Prostate gland (tissue), 2 donors: Measurements from ENCODE around the gene PHOX2B. TPM values are rescaled to one million over a fixed set of nuclear protein-coding genes. Genes with fewer than 3 reads are reported as not detected.

ENCODE experiments used
- DNase-seq: peaks from one replicate; pipeline ENCODE4 v3.0.0-alpha.2; 2019; ENCODE audit warnings: low spot score
- H3K27ac ChIP-seq, 2 donors: fragments of 200-600 bp; sonication (generic); 2 replicates each; pipeline ENCODE4 v1.5.1; 2017 to 2019
- H3K27me3 ChIP-seq: fragments of 200-600 bp; sonication (generic); replicated peaks from 2 replicates; pipeline ENCODE4 v1.5.1; 2019; ENCODE audit not compliant: insufficient read depth
- H3K36me3 ChIP-seq, 2 donors: fragments of 200-600 bp; sonication (generic); 1 replicate in 1 of 2; 2 replicates in 1 of 2; pipeline versions ENCODE4 v1.5.1 to v1.8.1; 2017 to 2019
- H3K4me1 ChIP-seq: fragments of 200-600 bp; sonication (generic); replicated peaks from 2 replicates; pipeline ENCODE4 v1.5.1; 2019
- H3K4me3 ChIP-seq, 2 donors: fragments of 200-600 bp; sonication (generic); 2 replicates each; pipeline ENCODE4 v1.5.1; 2017 to 2019
- H3K9me3 ChIP-seq: fragments of 200-600 bp; sonication (generic); 2 replicates; pipeline ENCODE4 v1.5.1; 2017
- CTCF ChIP-seq, 4 experiments: fragments of 200-600 bp in 2 of 4; fragments of 450-650 bp in 2 of 4; sonication (generic) in 2 of 4; IDR thresholded peaks; 1 replicate in 3 of 4; 2 replicates in 1 of 4; pipeline ENCODE4 v1.5.1; 2016 to 2019; ENCODE audit warnings: antibody characterized with exemption in 4 of 4, mild to moderate bottlenecking in 2 of 4, moderate library complexity in 2 of 4
- POLR2A ChIP-seq: fragments of 450-650 bp; IDR thresholded peaks from one replicate; pipeline ENCODE4 v1.6.1; 2016; ENCODE audit warnings: antibody characterized with exemption, mild to moderate bottlenecking
- POLR2AphosphoS5 ChIP-seq: sonication (generic); formaldehyde crosslinking; IDR thresholded peaks from one replicate; pipeline ENCODE4 v1.6.1; 2017; ENCODE audit warnings: antibody characterized with exemption
- WGBS: methylation state at CpG from one replicate; pipeline ENCODE4 v1.1.5; 2018; 5-methylcytosine and 5-hydroxymethylcytosine counted together
- intact Hi-C: fragments of 100-400 bp; cut with DNase I; formaldehyde crosslinking; loops from one replicate; pipeline ENCODE4 v1.14.2; 2022
- total RNA-seq, 2 donors: library from RNA; depleted of rRNA; stranded (reverse); fragments of >200 nt; gene quantifications; one replicate each; pipeline ENCODE4 v1.1.0, GENCODE V29; 2016

PHOX2B gene
- total RNA-seq, 2 donors from 2014 or later = not detected

DNA sequence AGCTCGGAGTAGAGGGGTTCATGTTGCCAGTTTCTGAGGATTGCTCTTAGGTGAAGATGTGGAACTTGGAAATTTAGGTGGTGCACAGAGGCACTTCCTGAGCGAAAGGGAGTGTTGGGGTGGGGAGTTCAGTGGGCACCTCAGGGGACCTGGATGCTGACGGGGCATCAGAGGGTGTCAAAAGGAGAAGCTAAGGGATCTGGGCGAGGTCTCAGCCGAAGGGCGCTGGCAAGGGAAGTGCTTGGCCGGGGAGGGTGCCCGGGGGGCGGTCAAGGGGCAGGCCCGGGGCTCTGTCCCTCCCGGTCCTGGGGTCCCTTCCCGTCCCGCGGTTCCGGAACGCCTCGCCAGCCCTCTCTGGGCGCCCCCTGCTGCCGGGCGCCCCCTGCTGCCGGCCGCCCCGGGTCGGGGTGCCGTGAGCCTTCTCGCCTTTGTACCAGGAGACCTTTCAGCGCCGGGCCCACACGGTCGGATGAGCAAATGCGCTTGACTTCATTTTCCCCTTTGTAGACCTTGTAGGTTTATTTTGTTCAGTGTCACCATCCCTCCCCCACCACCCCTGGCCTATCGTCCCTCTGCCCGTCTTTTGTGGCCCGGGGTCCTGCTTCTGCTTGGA lies 3.0 kb upstream of the PHOX2B start:
- intact Hi-C loops = no loop called here
- 3% methylated on average over 33 of the region's 34 CpGs for WGBS
- no peak for DNase-seq

GRCh38 chr4:41750626-41751448 lies 2.3 kb upstream of the PHOX2B start:
- DNase-seq = no peak
- Histone ChIP-seq H3K27me3 (peaks cover 49% of the 10 kb centered on the region), H3K4me3 (no peak overlapping the region), H3K36me3 (no peaks in the 10 kb centered on the region), H3K9me3 (no peaks in the 10 kb centered on the region), H3K27ac (no peak overlapping the region), H3K4me1 (no peaks in the 10 kb centered on the region)
- intact Hi-C loops = no loop called here
- TF ChIP-seq CTCF (IDR thresholded peaks at IDR 0.05) (no peak), POLR2A (no peak), POLR2AphosphoS5 (no peak)
- 6% methylated on average over 40 of the region's 40 CpGs for WGBS

More for the DNA sequence above, 3.0 kb upstream of the PHOX2B start:
- H3K4me1 ChIP-seq = no peaks in the 10 kb centered on the region
- no peak overlapping the region for H3K4me3 ChIP-seq
- H3K9me3 ChIP-seq = no peaks in the 10 kb centered on the region
- H3K27ac ChIP-seq = no peak overlapping the region
- no peaks in the 10 kb centered on the region for H3K36me3 ChIP-seq
- peaks cover 46% of the 10 kb centered on the region for H3K27me3 ChIP-seq
- TF ChIP-seq CTCF (IDR thresholded peaks at IDR 0.05) (no peak), POLR2AphosphoS5 (no peak), POLR2A (no peak)

DNA sequence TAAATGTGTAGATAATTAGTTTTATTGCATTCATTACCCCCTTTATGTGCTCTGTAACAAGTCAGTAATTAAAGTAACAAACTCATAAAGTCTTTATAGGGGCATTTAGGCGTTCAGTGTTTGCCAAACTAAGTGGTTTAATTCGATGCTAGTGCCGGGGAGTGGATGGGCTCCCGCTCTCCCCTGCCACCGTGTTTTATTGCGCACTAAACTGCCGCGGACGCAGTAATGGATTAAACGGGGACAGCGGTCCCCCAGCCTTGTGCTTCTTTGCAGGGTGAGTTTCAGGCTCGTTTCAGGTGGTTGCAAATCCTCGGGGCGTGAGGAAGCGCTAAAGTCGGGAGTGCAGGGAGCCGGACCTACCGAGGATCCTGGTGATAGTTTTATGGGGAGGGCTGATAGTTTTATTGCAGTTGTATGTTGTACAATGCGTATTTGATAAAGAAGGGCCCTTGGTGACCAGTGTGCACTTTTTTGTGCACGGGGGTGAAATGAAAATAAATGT lies 1.6 kb upstream of the PHOX2B start:
- Histone ChIP-seq H3K9me3 (no peaks in the 10 kb centered on the region), H3K27ac (no peak overlapping the region), H3K4me1 (no peaks in the 10 kb centered on the region), H3K27me3 (peaks cover 53% of the 10 kb centered on the region), H3K4me3 (no peak overlapping the region), H3K36me3 (no peaks in the 10 kb centered on the region)
- no peak for DNase-seq
- intact Hi-C loops = no loop called here
- TF ChIP-seq POLR2AphosphoS5 (no peak), POLR2A (no peak)
- 7% methylated on average over 20 of the region's 20 CpGs for WGBS

DNA sequence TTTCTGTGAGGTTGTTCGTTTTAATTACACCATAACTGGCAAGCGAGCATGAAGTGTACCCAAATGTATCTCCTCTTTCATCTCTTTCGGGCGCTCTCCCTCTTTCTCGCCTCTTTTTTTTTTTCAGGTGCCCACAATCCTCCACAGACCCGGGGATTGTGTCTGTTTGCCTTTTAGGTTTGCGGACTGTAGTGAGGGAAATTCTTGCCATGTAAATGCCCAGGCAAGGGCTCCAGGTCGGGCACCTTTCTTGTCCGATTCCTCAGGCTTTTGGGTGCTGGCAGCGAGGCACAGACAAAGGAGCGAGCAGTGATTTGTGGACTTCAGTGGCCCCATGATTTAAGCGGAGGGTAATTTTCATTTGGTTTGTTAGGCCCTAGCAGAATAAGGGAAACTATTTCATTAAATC lies 1.1 kb upstream of the PHOX2B start:
- intact Hi-C loops = no loop called here
- H3K4me1 ChIP-seq = no peaks in the 10 kb centered on the region
- no peak for DNase-seq
- H3K36me3 ChIP-seq = no peaks in the 10 kb centered on the region
- TF ChIP-seq POLR2A (no peak), CTCF (IDR thresholded peaks at IDR 0.05) (no peak), POLR2AphosphoS5 (no peak)
- no peak overlapping the region for H3K27ac ChIP-seq
- peaks cover 56% of the 10 kb centered on the region for H3K27me3 ChIP-seq
- no peaks in the 10 kb centered on the region for H3K9me3 ChIP-seq
- no peak overlapping the region for H3K4me3 ChIP-seq
- 8% methylated on average over 12 of the region's 12 CpGs for WGBS

GRCh38 chr4:41748074-41748570 lies 403 bp downstream of the PHOX2B start:
- TF ChIP-seq POLR2A (no peak), POLR2AphosphoS5 (no peak), CTCF (IDR thresholded peaks at IDR 0.05) (no peak)

More at GRCh38 chr4:41748074-41748570, 403 bp downstream of the PHOX2B start:
- H3K4me3 ChIP-seq = no peak overlapping the region
- WGBS = 8% methylated on average over 21 of the region's 21 CpGs
- H3K27ac ChIP-seq = no peak overlapping the region
- H3K9me3 ChIP-seq = no peaks in the 10 kb centered on the region
- no peaks in the 10 kb centered on the region for H3K36me3 ChIP-seq
- no peak for DNase-seq
- H3K27me3 ChIP-seq = peaks cover 53% of the 10 kb centered on the region
- no peaks in the 10 kb centered on the region for H3K4me1 ChIP-seq
- intact Hi-C loops = no loop called here
